Activated CD8-positive, alpha-beta T cell treated with anti-CD3 and anti-CD28 coated beads for 36 hours (primary cell): Measurements from ENCODE around the gene PICALM. TPM values are rescaled to one million over a fixed set of nuclear protein-coding genes. Genes with fewer than 3 reads are reported as not detected.

ENCODE experiments used
- total RNA-seq, 2 experiments: library from RNA; stranded (reverse); gene quantifications; one replicate each; pipeline ENCODE4 v1.2.3, GENCODE V29; 2021

Gene PICALM
- total RNA-seq, 2 experiments from 2014 or later = 57.5 to 61.2 TPM

Other genes with a start within 250 kb of the PICALM start
- not detected for gene CCDC83, start 213.7 kb downstream of the PICALM start, total RNA-seq
- gene EED, start 175.7 kb upstream of the PICALM start, total RNA-seq = 100 to 1,000 TPM; 114 to 117 TPM
- gene HIKESHI, start 233.2 kb upstream of the PICALM start, total RNA-seq = 10 to 100 TPM; 59.6 to 60.5 TPM